GM21360 (cell line): Measurements from ENCODE around the gene LYPD6B.

Experiments used
- ATAC-seq: cut with Tn5 transposase; IDR thresholded peaks from one replicate; pipeline ENCODE4 v1.9.1; 2021; ENCODE audit warnings: mild to moderate bottlenecking, moderate library complexity; ENCODE audit not compliant: unreplicated experiment

The LYPD6B gene

DNA sequence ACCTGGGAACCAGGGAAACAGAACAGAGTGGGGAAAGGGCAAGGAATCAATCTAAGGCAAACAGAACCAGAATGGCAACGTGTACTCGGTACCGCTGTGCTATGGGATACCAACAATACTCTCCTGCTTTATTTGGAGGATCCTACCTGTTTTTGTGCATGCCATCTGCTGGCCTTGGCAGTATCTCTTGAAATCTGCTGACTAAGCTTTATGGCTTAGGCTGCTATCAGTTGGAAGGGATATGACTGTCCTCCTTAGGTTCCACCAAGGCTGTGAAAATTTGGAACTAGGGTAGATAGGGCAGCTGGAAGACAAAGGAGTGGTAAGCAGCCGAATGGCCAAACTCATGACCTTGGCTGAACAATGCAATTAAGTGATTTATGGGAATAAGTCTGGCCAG, 220.6 kb downstream of the LYPD6B start:
- no peak for ATAC-seq

DNA sequence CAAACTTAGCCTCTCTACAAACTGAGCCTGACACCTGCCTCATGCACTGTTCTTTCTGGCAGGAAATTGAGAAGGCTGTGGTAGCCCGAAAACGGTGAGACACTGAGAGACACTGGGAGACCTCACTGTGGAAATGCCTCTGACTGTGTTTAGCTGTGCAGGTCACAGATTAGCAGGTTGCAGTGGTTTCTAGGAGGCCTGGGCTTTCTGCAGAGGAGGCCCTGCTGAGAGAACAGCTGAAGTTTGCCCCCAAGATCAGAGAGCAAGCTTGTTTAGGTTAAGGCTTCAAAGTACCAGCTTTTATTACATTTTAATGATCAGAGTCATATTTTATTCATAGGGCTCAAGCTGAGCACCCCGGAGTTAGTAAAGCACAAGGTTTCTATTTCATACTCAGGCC, 223.2 kb downstream of the LYPD6B start:
- no peak for ATAC-seq
